CD4-positive, CD25-positive, alpha-beta regulatory T cell (primary cell): ENCODE results near the gene NKX2-3. TPM values are rescaled to one million over a fixed set of nuclear protein-coding genes. Genes with fewer than 3 reads are reported as not detected.

Experiments used
- ATAC-seq, 2 donors: fragments of 150-1000 bp; cut with Tn5 transposase; one replicate each; pipeline ENCODE4 v1.10.0; 2021; ENCODE audit warnings: low read depth in 2 of 2, moderate number of reproducible peaks in 2 of 2, moderate library complexity in 1 of 2
- DNase-seq, 3 donors: peaks; one replicate each; pipeline versions ENCODE4 v3.0.0 to v3.0.0-alpha.2; 2012 to 2022; ENCODE audit warnings: mixed read lengths in 1 of 3
- H3K27ac ChIP-seq: one replicate; pipeline ENCODE4 v1.7.0; 2013; ENCODE audit warnings: mild to moderate bottlenecking, low read length; ENCODE audit not compliant: insufficient read depth, poor library complexity, severe bottlenecking
- H3K27me3 ChIP-seq: one replicate; pipeline ENCODE4 v1.7.0; 2013; ENCODE audit warnings: low read length; ENCODE audit not compliant: control insufficient read depth, insufficient read depth
- H3K36me3 ChIP-seq: one replicate; pipeline ENCODE4 v1.7.0; 2013; ENCODE audit warnings: mild to moderate bottlenecking, low read length, moderate library complexity; ENCODE audit not compliant: control insufficient read depth, insufficient read depth
- H3K4me1 ChIP-seq: 2 replicates; pipeline ENCODE4 v1.7.0; 2013; ENCODE audit warnings: mild to moderate bottlenecking, low read length; ENCODE audit not compliant: insufficient read depth, control insufficient read depth, poor library complexity, severe bottlenecking
- H3K4me3 ChIP-seq: one replicate; pipeline ENCODE4 v1.7.0; 2013; ENCODE audit warnings: low read depth, mild to moderate bottlenecking, low read length, moderate library complexity
- H3K9me3 ChIP-seq, 2 experiments: 1 replicate in 1 of 2; 2 replicates in 1 of 2; pipeline ENCODE4 v1.7.0; 2013; ENCODE audit warnings: low read length in 2 of 2, mild to moderate bottlenecking in 1 of 2, moderate library complexity in 1 of 2; ENCODE audit not compliant: control insufficient read depth in 2 of 2
- H3K27ac Mint-ChIP-seq, 3 donors: one replicate each; pipeline ENCODE4 v1.8.0; 2020 to 2022; ENCODE audit warnings: mild to moderate bottlenecking in 3 of 3, mixed read lengths in 3 of 3, moderate library complexity in 2 of 3
- H3K27me3 Mint-ChIP-seq: one replicate; pipeline ENCODE4 v1.8.0; 2022; ENCODE audit warnings: mild to moderate bottlenecking, mixed read lengths
- H3K36me3 Mint-ChIP-seq: one replicate; pipeline ENCODE4 v1.8.0; 2020; ENCODE audit warnings: mixed read lengths
- H3K4me1 Mint-ChIP-seq, 4 donors: one replicate each; pipeline ENCODE4 v1.8.0; 2020 to 2022; ENCODE audit warnings: mixed read lengths in 4 of 4, mild to moderate bottlenecking in 1 of 4
- H3K4me3 Mint-ChIP-seq, 4 donors: one replicate each; pipeline ENCODE4 v1.8.0; 2020 to 2022; ENCODE audit warnings: mild to moderate bottlenecking in 4 of 4, mixed read lengths in 4 of 4, moderate library complexity in 3 of 4
- H3K9me3 Mint-ChIP-seq, 7 donors: one replicate each; pipeline ENCODE4 v1.8.0; 2020 to 2022; ENCODE audit warnings: mixed read lengths in 7 of 7, mild to moderate bottlenecking in 3 of 7, moderate library complexity in 2 of 7
- polyA plus RNA-seq, 4 donors: library from polyadenylated mRNA; unstranded; fragments of 300-500 nt; fragmentation: Illumina TruSeq; gene quantifications; one replicate each; pipeline ENCODE4 v1.2.3, GENCODE V29; 2021
- total RNA-seq: library from RNA; stranded (reverse); gene quantifications from one replicate; pipeline ENCODE4 v1.2.3, GENCODE V29; 2022

NKX2-3 gene
- total and polyA plus RNA-seq, 5 donors from 2014 or later = not detected

GRCh38 chr10:99539120-99539519, 6.4 kb downstream of the NKX2-3 start:
- H3K4me1 ChIP-seq = peaks cover 23% of the 10 kb centered on the region
- Mint-ChIP-seq H3K9me3 (peaks cover 0 to 6% (median 0%) of the 10 kb centered on the region in 7 donors), H3K36me3 (no peaks in the 10 kb centered on the region), H3K4me1 (peaks cover 2 to 35% (median 11%) of the 10 kb centered on the region in 4 donors), H3K27me3 (peaks cover 76% of the 10 kb centered on the region), H3K27ac (no peak overlapping the region), H3K4me3 (no peak overlapping the region)
- ATAC-seq (no peak), DNase-seq (no peak)
- H3K9me3 ChIP-seq = no peaks in the 10 kb centered on the region
- H3K4me3 ChIP-seq = no peak overlapping the region
- H3K27ac ChIP-seq = no peak overlapping the region
- H3K27me3 ChIP-seq = peaks cover 35% of the 10 kb centered on the region
- H3K36me3 ChIP-seq = no peaks in the 10 kb centered on the region

- Mint-ChIP-seq H3K27ac (no peak overlapping the region), H3K36me3 (no peaks in the 10 kb centered on the region), H3K4me3 (peak overlapping the region in 1 of 4 donors; percentile 28), H3K9me3 (peaks cover 0 to 6% (median 0%) of the 10 kb centered on the region in 7 donors), H3K4me1 (peaks cover 0 to 28% (median 4%) of the 10 kb centered on the region in 4 donors), H3K27me3 (peaks cover 76% of the 10 kb centered on the region)
- H3K36me3 ChIP-seq = no peaks in the 10 kb centered on the region
- no peak for DNase-seq
- H3K27ac ChIP-seq = no peak overlapping the region
- no peaks in the 10 kb centered on the region for H3K9me3 ChIP-seq
- H3K4me1 ChIP-seq = peaks cover 19% of the 10 kb centered on the region
- peaks cover 35% of the 10 kb centered on the region for H3K27me3 ChIP-seq
- H3K4me3 ChIP-seq = no peak overlapping the region
- ATAC-seq = no peak
Observed at GRCh38 chr10:99539820-99540219, 7.1 kb downstream of the NKX2-3 start.

GRCh38 chr10:99540306-99540656, 7.5 kb downstream of the NKX2-3 start:
- H3K9me3 Mint-ChIP-seq = peaks cover 0 to 6% (median 0%) of the 10 kb centered on the region in 7 donors
- peaks cover 0 to 25% (median 4%) of the 10 kb centered on the region in 4 donors for H3K4me1 Mint-ChIP-seq
- H3K9me3 ChIP-seq = no peaks in the 10 kb centered on the region
- peaks cover 78% of the 10 kb centered on the region for H3K27me3 Mint-ChIP-seq
- DNase-seq = no peak
- ATAC-seq = no peak
- no peak overlapping the region for H3K27ac Mint-ChIP-seq
- no peak overlapping the region for H3K4me3 ChIP-seq
- no peaks in the 10 kb centered on the region for H3K36me3 ChIP-seq
- peak overlapping the region in 1 of 4 donors; percentile 77 for H3K4me3 Mint-ChIP-seq
- H3K27me3 ChIP-seq = peaks cover 35% of the 10 kb centered on the region
- H3K27ac ChIP-seq = no peak overlapping the region
- no peaks in the 10 kb centered on the region for H3K36me3 Mint-ChIP-seq
- peaks cover 15% of the 10 kb centered on the region for H3K4me1 ChIP-seq

GRCh38 chr10:99540657-99541531, 8.2 kb downstream of the NKX2-3 start:
- no peak overlapping the region for H3K27ac Mint-ChIP-seq
- peaks cover 35% of the 10 kb centered on the region for H3K27me3 ChIP-seq
- no peak for ATAC-seq
- H3K4me1 Mint-ChIP-seq = peaks cover 0 to 23% (median 4%) of the 10 kb centered on the region in 4 donors
- peaks cover 10% of the 10 kb centered on the region for H3K4me1 ChIP-seq
- H3K36me3 Mint-ChIP-seq = no peaks in the 10 kb centered on the region
- H3K27me3 Mint-ChIP-seq = peaks cover 83% of the 10 kb centered on the region
- DNase-seq = no peak
- no peaks in the 10 kb centered on the region for H3K9me3 ChIP-seq
- no peak overlapping the region for H3K27ac ChIP-seq
- peak overlapping the region in 1 of 4 donors; percentile 13 for H3K4me3 Mint-ChIP-seq
- no peak overlapping the region for H3K4me3 ChIP-seq
- H3K36me3 ChIP-seq = no peaks in the 10 kb centered on the region
- peaks cover 0 to 6% (median 0%) of the 10 kb centered on the region in 7 donors for H3K9me3 Mint-ChIP-seq

GRCh38 chr10:99544322-99544721, 11.6 kb downstream of the NKX2-3 start:
- Histone ChIP-seq H3K9me3 (no peaks in the 10 kb centered on the region), H3K27ac (no peak overlapping the region), H3K27me3 (peaks cover 25% of the 10 kb centered on the region), H3K4me3 (no peak overlapping the region), H3K4me1 (no peaks in the 10 kb centered on the region), H3K36me3 (no peaks in the 10 kb centered on the region)
- ATAC-seq = no peak
- peaks cover 0 to 5% (median 0%) of the 10 kb centered on the region in 4 donors for H3K4me1 Mint-ChIP-seq
- H3K27me3 Mint-ChIP-seq = peaks cover 73% of the 10 kb centered on the region
- H3K4me3 Mint-ChIP-seq = no peak overlapping the region
- no peak overlapping the region for H3K27ac Mint-ChIP-seq
- DNase-seq = no peak
- peaks cover 0 to 4% (median 0%) of the 10 kb centered on the region in 7 donors for H3K9me3 Mint-ChIP-seq
- no peaks in the 10 kb centered on the region for H3K36me3 Mint-ChIP-seq

- H3K4me3 Mint-ChIP-seq = no peak overlapping the region
- Histone ChIP-seq H3K27me3 (peaks cover 17% of the 10 kb centered on the region), H3K9me3 (no peaks in the 10 kb centered on the region), H3K27ac (no peak overlapping the region), H3K36me3 (no peaks in the 10 kb centered on the region), H3K4me3 (no peak overlapping the region), H3K4me1 (no peaks in the 10 kb centered on the region)
- H3K27me3 Mint-ChIP-seq = peaks cover 51% of the 10 kb centered on the region
- H3K36me3 Mint-ChIP-seq = no peaks in the 10 kb centered on the region
- peaks cover 0 to 2% (median 0%) of the 10 kb centered on the region in 7 donors for H3K9me3 Mint-ChIP-seq
- ATAC-seq (no peak), DNase-seq (peak in 1 of 3 donors; percentile 31)
- H3K27ac Mint-ChIP-seq = no peak overlapping the region
- no peaks in the 10 kb centered on the region for H3K4me1 Mint-ChIP-seq
Observed at GRCh38 chr10:99548041-99548530, 15.3 kb downstream of the NKX2-3 start.

GRCh38 chr10:99551158-99551557, 18.4 kb downstream of the NKX2-3 start:
- ATAC-seq = no peak
- H3K4me3 ChIP-seq = no peak overlapping the region
- H3K4me1 Mint-ChIP-seq = peaks cover 0 to 6% (median 3%) of the 10 kb centered on the region in 4 donors
- no peak for DNase-seq
- peaks cover 47% of the 10 kb centered on the region for H3K27me3 Mint-ChIP-seq
- H3K36me3 ChIP-seq = no peaks in the 10 kb centered on the region
- peaks cover 5% of the 10 kb centered on the region for H3K4me1 ChIP-seq
- H3K27ac ChIP-seq = no peak overlapping the region
- no peak overlapping the region for H3K4me3 Mint-ChIP-seq
- H3K36me3 Mint-ChIP-seq = no peaks in the 10 kb centered on the region
- H3K27me3 ChIP-seq = peaks cover 11% of the 10 kb centered on the region
- H3K9me3 Mint-ChIP-seq = no peaks in the 10 kb centered on the region
- no peak overlapping the region for H3K27ac Mint-ChIP-seq
- H3K9me3 ChIP-seq = no peaks in the 10 kb centered on the region
